NB4 (cell line): ENCODE results near the gene PRDM4.

ENCODE experiments used
- DNase-seq: peaks from one replicate; pipeline ENCODE4 v3.0.0; 2010; ENCODE audit warnings: low read depth
- H3K4me3 ChIP-seq: one replicate; pipeline ENCODE4 v1.5.1; 2011; ENCODE audit warnings: mild to moderate bottlenecking, low read depth, low read length, moderate library complexity
- CTCF ChIP-seq: IDR thresholded peaks from one replicate; pipeline ENCODE4 v1.5.1; 2012; ENCODE audit warnings: low read depth, low read length
- MAX ChIP-seq: IDR thresholded peaks from 2 replicates; pipeline ENCODE4 v1.6.1; 2011; ENCODE audit warnings: low read depth, low read length
- MYC ChIP-seq: IDR thresholded peaks from 2 replicates; pipeline ENCODE4 v1.6.1; 2011; ENCODE audit warnings: low read depth, low read length
- POLR2A ChIP-seq: IDR thresholded peaks from 2 replicates; pipeline ENCODE4 v1.6.1; 2011; ENCODE audit warnings: mild to moderate bottlenecking; ENCODE audit not compliant: insufficient read length; ENCODE audit errors: extremely low read depth

The PRDM4 gene

GRCh38 chr12:107685360-107686248 is 75.3 kb downstream of the PRDM4 start, which contains the start of gene PWP1:
TSS of gene PWP1 (plus strand) at chr12:107685799. CDS start at chr12:107685900, 101 bp downstream.
- TF ChIP-seq CTCF (no peak), MYC (peak; percentile 74), POLR2A (peak; percentile 95), MAX (peak; percentile 78; the same call in 1 of the 2 replicates)
- H3K4me3 ChIP-seq: peak within 1 kb of the TSS; percentile 86
- DNase-seq: peak; percentile 99

- TF ChIP-seq MYC: peak; percentile 26; the same call in 1 of the 2 replicates
- no peak for TF ChIP-seq CTCF
- TF ChIP-seq POLR2A: no peak
- peak; percentile 42 for TF ChIP-seq MAX
- peak; percentile 61 for DNase-seq
- peak overlapping the region; percentile 86 for H3K4me3 ChIP-seq
Observed at GRCh38 chr12:107684990-107685359, 76.0 kb downstream of the PRDM4 start.

GRCh38 chr12:107684029-107684795 is 76.7 kb downstream of the PRDM4 start:
- TF ChIP-seq CTCF: no peak
- TF ChIP-seq MAX: no peak
- no peak for TF ChIP-seq POLR2A
- no peak for TF ChIP-seq MYC
- DNase-seq: no peak
- H3K4me3 ChIP-seq: peak overlapping the region; percentile 86
